ENCODE results near the gene PCGF6. TPM values are rescaled to one million over a fixed set of nuclear protein-coding genes. Genes with fewer than 3 reads are reported as not detected.

Gene PCGF6
- total RNA-seq, 1 experiment from 2014 or later, result 19.2 TPM

GRCh38 chr10:103295374-103296015 is 55.4 kb downstream of the PCGF6 start (continued):
- TF ChIP-seq SP1 (CRISPR knock-in tag; conservative IDR thresholded peaks at IDR 0.05) (no peak), RELA (CRISPR knock-in tag; IDR thresholded peaks at IDR 0.05; ENCODE audit: borderline replicate concordance) (no peak), ZNF121 (CRISPR knock-in tag; IDR thresholded peaks at IDR 0.05) (no peak), ATF1 (CRISPR knock-in tag; IDR thresholded peaks at IDR 0.05) (no peak), ZNF425 (CRISPR knock-in tag; conservative IDR thresholded peaks at IDR 0.05) (no peak), ZNF512 (CRISPR knock-in tag; IDR thresholded peaks at IDR 0.05; ENCODE audit: borderline replicate concordance) (no peak), NFATC4 (CRISPR knock-in tag; IDR thresholded peaks at IDR 0.05) (no peak), FOXP1 (CRISPR knock-in tag; IDR thresholded peaks at IDR 0.05; ENCODE audit: borderline replicate concordance) (no peak), PRRX2 (CRISPR knock-in tag; IDR thresholded peaks at IDR 0.05) (no peak), CREB1 (CRISPR knock-in tag; IDR thresholded peaks at IDR 0.05) (no peak)

- Mint-ChIP-seq H3K36me3 (no peaks in the 10 kb centered on the region), H3K27me3 (ENCODE audit: low read depth) (no peaks in the 10 kb centered on the region), H3K4me1 (no peaks in the 10 kb centered on the region), H3K27ac (no peak overlapping the region), H3K4me3 (no peak overlapping the region), H3K9me3 (no peaks in the 10 kb centered on the region)
- no peak for ATAC-seq
- ChIA-PET CTCF (no interaction called here), POLR2A (interaction anchor here (0.6 to 0.7 kb wide), 2 partner anchors 14 kb away, joined by 3 to 5 read pairs; no protein-coding TSS in a partner anchor)
- TF ChIP-seq KAT7 (CRISPR knock-in tag; IDR thresholded peaks at IDR 0.05; ENCODE audit: borderline replicate concordance) (no peak), NFE2L1 (CRISPR knock-in tag; IDR thresholded peaks at IDR 0.05) (no peak), ATF2 (CRISPR knock-in tag; IDR thresholded peaks at IDR 0.05; ENCODE audit: borderline replicate concordance, low read depth) (no peak), PRDM15 (CRISPR knock-in tag; IDR thresholded peaks at IDR 0.05) (no peak), HMGA2 (CRISPR knock-in tag; IDR thresholded peaks at IDR 0.05) (no peak), CREM (CRISPR knock-in tag; IDR thresholded peaks at IDR 0.05) (no peak), ATF3 (CRISPR knock-in tag; conservative IDR thresholded peaks at IDR 0.05) (no peak), SMAD3 (CRISPR knock-in tag; IDR thresholded peaks at IDR 0.05; ENCODE audit: borderline replicate concordance) (no peak), ERG (CRISPR knock-in tag; IDR thresholded peaks at IDR 0.05) (no peak), ZNF281 (CRISPR knock-in tag; IDR thresholded peaks at IDR 0.05) (no peak)
- no peak for DNase-seq (ENCODE audit: low spot score)
These were observed 59.4 kb downstream of the PCGF6 start for GRCh38 chr10:103291588-103291987.
